ENCODE data around the gene RHOA.

- no peak for TF ChIP-seq CTCF (IDR thresholded peaks at IDR 0.05 in 4 of 5, conservative IDR thresholded peaks at IDR 0.05 in 1 of 5)
- no peak for TF ChIP-seq POLR2A (IDR thresholded peaks at IDR 0.05)
Observed at GRCh38 chr3:49410846-49411534, 786 bp downstream of the RHOA start.

Measured in gastrocnemius medialis (tissue), 4 donors.